ENCODE data around the gene NDE1. TPM values are rescaled to one million over a fixed set of nuclear protein-coding genes. Genes with fewer than 3 reads are reported as not detected.
"Not testable (repeated sequence)": the region's sequence is repeated elsewhere in the genome, so short reads cannot be mapped to it uniquely, and the experiment has no call there.

Gene NDE1
- total and polyA plus RNA-seq, 9 of the 15 experiments (the other 6 are each of a cell fraction or from before 2014, with no cell fraction given): 3.1 to 59.9 (median 30.0) TPM

DNA sequence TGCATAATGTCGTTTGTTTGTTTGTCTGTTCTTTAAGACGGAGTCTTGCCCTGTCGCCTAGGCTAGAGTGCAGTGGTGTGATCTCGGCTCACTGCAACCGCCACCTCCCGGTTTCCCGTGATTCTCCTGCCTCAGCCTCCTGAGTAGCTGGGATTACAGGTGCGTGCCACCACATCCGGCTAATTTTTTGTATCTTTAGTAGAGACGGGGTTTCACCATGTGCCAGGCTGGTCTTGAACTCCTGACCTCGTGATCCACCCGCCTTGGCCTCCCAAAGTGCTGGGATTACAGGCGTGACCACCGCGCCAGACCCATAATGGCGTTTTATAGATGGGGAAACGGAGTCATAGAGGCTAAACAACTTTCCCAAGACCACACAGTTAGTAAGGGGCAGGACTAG lies 734 bp upstream of the NDE1 start:
- 0 out of 2 replicates have a peak, but pooled peaks have one; percentile 0 for TF ChIP-seq SMAD4 (CRISPR knock-in tag; conservative IDR thresholded peaks at IDR 0.05)
- TF ChIP-seq KDM1A (IDR thresholded peaks at IDR 0.05): peak in 1 of 2 experiments; percentile 14; a peak in 1 of 4 replicates
- H3K27me3 ChIP-seq (ENCODE audit: control insufficient read depth in 2 of 2, insufficient read depth in 2 of 2, low read length in 2 of 2); H4K20me1 ChIP-seq (replicated peaks; ENCODE audit: control insufficient read depth, insufficient read depth, low read length); in situ Hi-C loops (cut with MboI); CTCF ChIA-PET (ENCODE audit: low intra/inter-chr PET ratio); H3K9me1 ChIP-seq (ENCODE audit: control insufficient read depth, insufficient read depth, low read length); H3K9me3 ChIP-seq (replicated peaks; ENCODE audit: control insufficient read depth, insufficient read depth, low read depth, low read length); ATAC-seq; BruUV-seq (replicated peaks); FAIRE-seq; DNase-seq (ENCODE audit: extremely low read depth in 1 of 4, low spot score in 3 of 4): not testable (repeated sequence)
- Histone ChIP-seq H2AFZ (ENCODE audit: low read depth, low read length) (peak overlapping the region; percentile 92), H3K27ac (ENCODE audit: extremely low read depth, low read depth, low read length) (peak overlapping the region; percentile 58), H3K36me3 (ENCODE audit: control insufficient read depth, insufficient read depth, low read length) (peaks cover 14% of the 10 kb centered on the region; the same call in 2 of the 3 replicates), H3K4me1 (replicated peaks in 1 of 2; ENCODE audit: control insufficient read depth in 2 of 2, insufficient read depth in 2 of 2, low read length in 2 of 2) (peaks cover 12 to 19% of the 10 kb centered on the region in 2 experiments; a peak in 4 of 5 replicates), H3K4me3 (peak overlapping the region; percentile 85), H3K79me2 (ENCODE audit: control insufficient read depth, insufficient read depth, low read length) (peaks cover 42% of the 10 kb centered on the region), H3K4me2 (ENCODE audit: insufficient read depth, low read length) (peak overlapping the region; percentile 87), H3K9ac (ENCODE audit: insufficient read depth in 1 of 2, low read depth in 2 of 2, low read length in 2 of 2) (peak overlapping the region; percentile 60 to 90; a peak in 3 of 4 replicates)
- intact Hi-C loops (cut with micrococcal nuclease): loop anchor here (10.0 kb wide), 2 partner anchors 75 to 225 kb away; no protein-coding TSS in a partner anchor
- POLR2A ChIA-PET: interaction anchor here (0.7 to 0.9 kb wide), 2 partner anchors 11 to 41 kb away, joined by 3 read pairs; no protein-coding TSS in a partner anchor
- 45% methylated on average over 16 of the region's 17 CpGs for WGBS (ENCODE audit: insufficient coverage, low coverage, missing lambda C conversion rate)

DNA sequence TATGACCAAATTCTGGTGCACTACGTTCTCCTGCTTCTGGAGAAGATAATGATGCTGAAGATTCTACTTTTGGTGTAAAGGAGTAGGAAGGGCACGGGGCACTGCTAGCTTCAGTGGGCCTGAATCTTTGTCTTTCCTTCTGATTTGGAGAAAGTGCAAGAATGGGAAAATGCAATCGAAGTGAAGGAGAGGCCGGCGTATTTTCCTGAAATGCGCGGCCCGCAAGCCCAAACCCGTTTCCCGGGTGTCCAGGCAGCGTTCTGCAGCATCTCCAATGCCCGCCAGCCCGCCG lies 372 bp upstream of the NDE1 start:
- DNase-seq (ENCODE audit: extremely low read depth in 1 of 4, low spot score in 3 of 4) (no peak), ATAC-seq (no peak), FAIRE-seq (no peak)
- Histone ChIP-seq H3K27me3 (ENCODE audit: control insufficient read depth in 2 of 2, insufficient read depth in 2 of 2, low read length in 2 of 2) (no peaks in the 10 kb centered on the region), H4K20me1 (replicated peaks; ENCODE audit: control insufficient read depth, insufficient read depth, low read length) (0 out of 2 replicates have a peak, but pooled peaks cover 3% of the 10 kb centered on the region), H3K36me3 (ENCODE audit: control insufficient read depth, insufficient read depth, low read length) (peaks cover 15% of the 10 kb centered on the region; the same call in 2 of the 3 replicates), H3K9me1 (ENCODE audit: control insufficient read depth, insufficient read depth, low read length) (no peaks in the 10 kb centered on the region), H3K9ac (ENCODE audit: insufficient read depth in 1 of 2, low read depth in 2 of 2, low read length in 2 of 2) (peak overlapping the region; percentile 60 to 90), H3K4me1 (replicated peaks in 1 of 2; ENCODE audit: control insufficient read depth in 2 of 2, insufficient read depth in 2 of 2, low read length in 2 of 2) (peaks cover 9 to 19% of the 10 kb centered on the region in 2 experiments; a peak in 3 of 5 replicates), H3K9me3 (replicated peaks; ENCODE audit: control insufficient read depth, insufficient read depth, low read depth, low read length) (no peaks in the 10 kb centered on the region), H3K4me3 (peak overlapping the region; percentile 85), H3K27ac (ENCODE audit: extremely low read depth, low read depth, low read length) (peak overlapping the region; percentile 58), H3K4me2 (ENCODE audit: insufficient read depth, low read length) (peak overlapping the region; percentile 87), H3K79me2 (ENCODE audit: control insufficient read depth, insufficient read depth, low read length) (peaks cover 45% of the 10 kb centered on the region), H2AFZ (ENCODE audit: low read depth, low read length) (peak overlapping the region; percentile 92)
- POLR2A ChIA-PET: interaction anchor here (0.7 to 0.9 kb wide), 2 partner anchors 11 to 42 kb away, joined by 3 read pairs; no protein-coding TSS in a partner anchor
- intact Hi-C loops (cut with micrococcal nuclease): loop anchor here (10.0 kb wide), 2 partner anchors 75 to 225 kb away; no protein-coding TSS in a partner anchor
- WGBS (ENCODE audit: insufficient coverage, low coverage, missing lambda C conversion rate): 0% methylated on average over 8 of the region's 14 CpGs
- CTCF ChIA-PET (ENCODE audit: low intra/inter-chr PET ratio): no interaction called here
- TSS peak; percentile 72 for BruUV-seq (replicated peaks)
- in situ Hi-C loops (cut with MboI): no loop called here
- TF ChIP-seq DIDO1 (tag; IDR thresholded peaks at IDR 0.05; ENCODE audit: low read depth): no peak
- no peak for TF ChIP-seq HOXB6 (CRISPR knock-in tag; IDR thresholded peaks at IDR 0.05; ENCODE audit: borderline replicate concordance)
- TF ChIP-seq PTRF (tag; IDR thresholded peaks at IDR 0.05): no peak
- TF ChIP-seq E2F3 (CRISPR knock-in tag; IDR thresholded peaks at IDR 0.05): no peak
- TF ChIP-seq, protein P1, sequence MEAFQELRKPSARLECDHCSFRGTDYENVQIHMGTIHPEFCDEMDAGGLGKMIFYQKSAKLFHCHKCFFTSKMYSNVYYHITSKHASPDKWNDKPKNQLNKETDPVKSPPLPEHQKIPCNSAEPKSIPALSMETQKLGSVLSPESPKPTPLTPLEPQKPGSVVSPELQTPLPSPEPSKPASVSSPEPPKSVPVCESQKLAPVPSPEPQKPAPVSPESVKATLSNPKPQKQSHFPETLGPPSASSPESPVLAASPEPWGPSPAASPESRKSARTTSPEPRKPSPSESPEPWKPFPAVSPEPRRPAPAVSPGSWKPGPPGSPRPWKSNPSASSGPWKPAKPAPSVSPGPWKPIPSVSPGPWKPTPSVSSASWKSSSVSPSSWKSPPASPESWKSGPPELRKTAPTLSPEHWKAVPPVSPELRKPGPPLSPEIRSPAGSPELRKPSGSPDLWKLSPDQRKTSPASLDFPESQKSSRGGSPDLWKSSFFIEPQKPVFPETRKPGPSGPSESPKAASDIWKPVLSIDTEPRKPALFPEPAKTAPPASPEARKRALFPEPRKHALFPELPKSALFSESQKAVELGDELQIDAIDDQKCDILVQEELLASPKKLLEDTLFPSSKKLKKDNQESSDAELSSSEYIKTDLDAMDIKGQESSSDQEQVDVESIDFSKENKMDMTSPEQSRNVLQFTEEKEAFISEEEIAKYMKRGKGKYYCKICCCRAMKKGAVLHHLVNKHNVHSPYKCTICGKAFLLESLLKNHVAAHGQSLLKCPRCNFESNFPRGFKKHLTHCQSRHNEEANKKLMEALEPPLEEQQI (IDR thresholded peaks at IDR 0.05): no peak
- no peak for TF ChIP-seq COPS2 (conservative IDR thresholded peaks at IDR 0.05)
- peak; percentile 31; the same call in 1 of the 2 replicates for TF ChIP-seq GATAD2A (IDR thresholded peaks at IDR 0.05)
- TF ChIP-seq RFX1 (IDR thresholded peaks at IDR 0.05): no peak
- TF ChIP-seq MED1 (CRISPR knock-in tag; IDR thresholded peaks at IDR 0.05; ENCODE audit: borderline replicate concordance): no peak
- no peak for TF ChIP-seq ZNF134 (CRISPR knock-in tag; conservative IDR thresholded peaks at IDR 0.05)
- no peak for TF ChIP-seq PPARD (CRISPR knock-in tag; IDR thresholded peaks at IDR 0.05)
- no peak for TF ChIP-seq ZNF239 (CRISPR knock-in tag; IDR thresholded peaks at IDR 0.05)
- TF ChIP-seq GABPA (tag; conservative IDR thresholded peaks at IDR 0.05; ENCODE audit: low read depth): no peak
- TF ChIP-seq GTF2E2 (tag; IDR thresholded peaks at IDR 0.05): no peak
